HUES48 (cell line): ENCODE data around the gene WDPCP.
"Not testable (repeated sequence)": the region's sequence is repeated elsewhere in the genome, so short reads cannot be mapped to it uniquely, and the experiment has no call there.

Source experiments
- H3K27ac ChIP-seq: one replicate; pipeline ENCODE4 v1.7.0; 2013; ENCODE audit warnings: low read depth, low read length, inconsistent platforms
- H3K27me3 ChIP-seq: 2 replicates; pipeline ENCODE4 v1.6.1; 2013; ENCODE audit warnings: mild to moderate bottlenecking, low read length; ENCODE audit not compliant: control insufficient read depth, insufficient read depth
- H3K36me3 ChIP-seq: 2 replicates; pipeline ENCODE4 v1.6.1; 2013; ENCODE audit warnings: low read length; ENCODE audit not compliant: control insufficient read depth, insufficient read depth
- H3K4me1 ChIP-seq: 2 replicates; pipeline ENCODE4 v1.6.1; 2013; ENCODE audit warnings: mild to moderate bottlenecking, low read length; ENCODE audit not compliant: control insufficient read depth, insufficient read depth
- H3K4me3 ChIP-seq: 2 replicates; pipeline ENCODE4 v1.5.1; 2013; ENCODE audit warnings: mild to moderate bottlenecking, low read depth, low read length
- H3K9ac ChIP-seq: 2 replicates; pipeline ENCODE4 v1.6.1; 2013; ENCODE audit warnings: mild to moderate bottlenecking, low read depth, low read length, moderate library complexity
- H3K9me3 ChIP-seq: 2 replicates; pipeline ENCODE4 v1.6.1; 2013; ENCODE audit warnings: low read length; ENCODE audit not compliant: control insufficient read depth, insufficient read depth

WDPCP gene

GRCh38 chr2:63503818-63504217, 84.5 kb downstream of the WDPCP start:
- Histone ChIP-seq H3K4me3 (no peak overlapping the region), H3K4me1 (peaks cover 25% of the 10 kb centered on the region), H3K9me3 (no peaks in the 10 kb centered on the region), H3K36me3 (no peaks in the 10 kb centered on the region), H3K27ac (no peak overlapping the region), H3K27me3 (no peaks in the 10 kb centered on the region), H3K9ac (no peak overlapping the region)

DNA sequence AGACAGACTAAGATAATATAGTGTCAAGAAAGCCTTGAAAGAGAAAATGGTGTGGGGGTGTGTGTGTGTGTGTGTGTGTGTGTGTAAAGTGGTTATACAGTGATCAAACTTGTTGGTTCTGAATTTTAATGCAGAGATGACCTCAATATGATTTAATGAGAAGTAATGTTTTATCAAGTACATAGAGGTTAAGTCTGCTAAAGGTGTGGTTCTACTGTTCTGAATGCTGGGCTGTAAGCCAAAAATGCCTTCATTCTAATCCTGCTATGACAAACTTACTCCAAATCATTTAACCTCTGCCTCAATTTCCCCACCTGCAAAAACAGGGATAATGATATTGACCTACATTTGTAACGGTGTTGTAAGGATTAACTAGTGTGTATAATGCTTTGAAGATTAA, 87.9 kb downstream of the WDPCP start:
- H3K27me3 ChIP-seq: no peaks in the 10 kb centered on the region
- H3K27ac ChIP-seq: no peak overlapping the region
- peaks cover 39% of the 10 kb centered on the region for H3K4me1 ChIP-seq
- no peak overlapping the region for H3K9ac ChIP-seq
- H3K9me3 ChIP-seq: no peaks in the 10 kb centered on the region
- no peaks in the 10 kb centered on the region for H3K36me3 ChIP-seq
- no peak overlapping the region for H3K4me3 ChIP-seq

- Histone ChIP-seq H3K27ac (no peak overlapping the region), H3K9ac (no peak overlapping the region)
Observed at GRCh38 chr2:63497576-63497975, 90.7 kb downstream of the WDPCP start.

GRCh38 chr2:63494968-63495367, 93.3 kb downstream of the WDPCP start:
- H3K9me3 ChIP-seq: no peaks in the 10 kb centered on the region
- no peak overlapping the region for H3K4me3 ChIP-seq
- H3K27me3 ChIP-seq: no peaks in the 10 kb centered on the region
- peaks cover 32% of the 10 kb centered on the region for H3K4me1 ChIP-seq
- no peak overlapping the region for H3K9ac ChIP-seq
- H3K27ac ChIP-seq: no peak overlapping the region
- H3K36me3 ChIP-seq: peaks cover 6% of the 10 kb centered on the region

More at GRCh38 chr2:63497576-63497975, 90.7 kb downstream of the WDPCP start:
- Histone ChIP-seq H3K36me3 (no peaks in the 10 kb centered on the region), H3K27me3 (no peaks in the 10 kb centered on the region), H3K4me3 (no peak overlapping the region), H3K9me3 (no peaks in the 10 kb centered on the region), H3K4me1 (peaks cover 32% of the 10 kb centered on the region)

DNA sequence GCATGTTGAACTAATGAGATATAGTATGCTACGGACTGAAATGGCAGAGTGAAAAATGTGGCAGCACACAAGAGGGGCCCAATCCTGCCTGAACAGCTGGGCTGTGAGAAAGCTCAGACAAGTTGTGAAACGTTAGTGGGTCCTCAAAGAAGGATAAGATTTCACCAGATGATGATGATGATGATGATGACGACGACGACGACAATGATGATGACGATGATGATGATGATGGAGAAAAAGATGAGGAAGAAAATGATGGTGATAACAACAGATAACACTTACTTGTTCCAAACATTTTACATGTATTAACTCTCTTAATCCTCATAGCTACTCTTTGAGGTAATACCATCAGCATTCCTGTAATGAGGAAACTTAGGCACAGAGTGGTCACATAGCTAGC, 94.2 kb downstream of the WDPCP start:
- Histone ChIP-seq H3K27ac (no peak overlapping the region), H3K4me1 (peaks cover 32% of the 10 kb centered on the region), H3K4me3 (no peak overlapping the region), H3K9me3 (no peaks in the 10 kb centered on the region), H3K36me3 (peaks cover 6% of the 10 kb centered on the region), H3K9ac (no peak overlapping the region), H3K27me3 (no peaks in the 10 kb centered on the region)

DNA sequence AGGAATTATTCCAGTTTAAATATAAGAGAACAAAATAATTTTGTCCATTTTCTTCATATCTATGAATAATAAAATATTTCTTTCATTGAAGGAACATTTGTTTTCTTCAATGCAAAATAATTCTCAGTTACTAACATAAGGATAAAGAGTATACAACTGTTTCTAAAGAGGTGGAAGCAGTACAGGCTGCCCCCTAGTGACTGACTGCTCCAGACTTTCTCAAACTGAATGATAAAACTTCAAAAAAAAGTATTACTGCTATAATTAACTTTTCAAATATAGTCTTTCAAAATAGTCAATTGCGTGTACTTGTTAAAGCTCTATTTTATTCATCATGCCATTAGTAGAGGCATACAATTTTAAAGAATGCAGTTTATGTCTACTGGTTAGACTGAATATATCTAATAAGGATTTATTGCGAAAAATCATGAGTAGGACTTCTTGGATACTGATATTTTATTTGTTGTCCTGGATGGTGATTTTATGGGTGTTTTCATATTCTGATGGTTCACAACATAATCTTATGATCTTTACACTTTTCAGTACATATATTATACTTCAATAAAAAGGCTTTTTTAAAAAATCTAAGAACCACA, 100.1 kb downstream of the WDPCP start:
- H3K9me3 ChIP-seq: no peaks in the 10 kb centered on the region
- H3K4me3 ChIP-seq: no peak overlapping the region
- H3K27ac ChIP-seq: no peak overlapping the region
- peaks cover 15% of the 10 kb centered on the region for H3K4me1 ChIP-seq
- peaks cover 6% of the 10 kb centered on the region for H3K36me3 ChIP-seq
- no peak overlapping the region for H3K9ac ChIP-seq
- H3K27me3 ChIP-seq: no peaks in the 10 kb centered on the region

- Histone ChIP-seq H3K27ac (no peak overlapping the region), H3K9ac (no peak overlapping the region), H3K27me3 (no peaks in the 10 kb centered on the region), H3K9me3 (no peaks in the 10 kb centered on the region), H3K36me3 (peaks cover 6% of the 10 kb centered on the region), H3K4me3 (no peak overlapping the region), H3K4me1 (peaks cover 15% of the 10 kb centered on the region)
Observed at GRCh38 chr2:63486861-63487290, 101.4 kb downstream of the WDPCP start.

DNA sequence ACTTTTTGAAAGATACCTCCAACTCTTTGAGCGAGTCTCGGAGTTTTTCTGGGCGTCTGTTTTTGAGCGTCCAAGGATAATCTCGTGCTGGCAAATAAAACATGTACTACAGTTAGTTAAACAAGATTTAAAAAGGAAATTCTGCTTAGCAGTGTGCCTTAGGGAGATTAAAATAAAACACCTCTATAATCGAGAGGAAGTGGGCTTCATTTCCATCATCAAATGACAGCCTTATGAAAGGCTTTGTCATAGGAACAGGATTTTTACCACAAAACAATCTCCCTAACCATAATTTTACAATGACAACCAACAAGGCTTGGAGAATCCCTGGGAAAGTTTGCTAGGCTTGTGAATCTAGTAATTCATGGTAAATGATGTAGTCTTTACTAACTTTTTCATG, 103.4 kb downstream of the WDPCP start:
- H3K4me3 ChIP-seq: no peak overlapping the region
- no peaks in the 10 kb centered on the region for H3K27me3 ChIP-seq
- no peaks in the 10 kb centered on the region for H3K9me3 ChIP-seq
- peak overlapping the region; percentile 30 for H3K27ac ChIP-seq
- no peaks in the 10 kb centered on the region for H3K36me3 ChIP-seq
- H3K4me1 ChIP-seq: peaks cover 15% of the 10 kb centered on the region
- H3K9ac ChIP-seq: no peak overlapping the region

- H3K9ac ChIP-seq: no peak overlapping the region
- H3K9me3 ChIP-seq: no peaks in the 10 kb centered on the region
- H3K27ac ChIP-seq: no peak overlapping the region
- H3K27me3 ChIP-seq: no peaks in the 10 kb centered on the region
- H3K36me3 ChIP-seq: no peaks in the 10 kb centered on the region
- H3K4me3 ChIP-seq: no peak overlapping the region
- H3K4me1 ChIP-seq: peaks cover 15% of the 10 kb centered on the region
Observed at GRCh38 chr2:63484481-63484880, 103.8 kb downstream of the WDPCP start.

- Histone ChIP-seq H3K9me3 (no peaks in the 10 kb centered on the region), H3K36me3 (no peaks in the 10 kb centered on the region), H3K4me1 (peaks cover 5% of the 10 kb centered on the region; the same call in 1 of the 2 replicates), H3K4me3 (no peak overlapping the region), H3K9ac (no peak overlapping the region), H3K27me3 (no peaks in the 10 kb centered on the region), H3K27ac (peak overlapping the region; percentile 5)
Observed at GRCh38 chr2:63477686-63478085, 110.6 kb downstream of the WDPCP start.

- H3K27me3 ChIP-seq, H3K9me3 ChIP-seq, H3K36me3 ChIP-seq, H3K9ac ChIP-seq, H3K4me3 ChIP-seq, H3K4me1 ChIP-seq, H3K27ac ChIP-seq: not testable (repeated sequence)
Observed at GRCh38 chr2:63469313-63469712, 119.0 kb downstream of the WDPCP start.
